ENCODE results near the gene WDR27.

- TF ChIP-seq CTCF (IDR thresholded peaks at IDR 0.05) (no peak), POLR2A (IDR thresholded peaks at IDR 0.05) (no peak), EP300 (IDR thresholded peaks at IDR 0.05) (no peak)
Observed at GRCh38 chr6:169725125-169726048, 23.6 kb upstream of the WDR27 start.

Data from sigmoid colon (tissue), 4 donors.